A673 (cell line): ENCODE data around the gene ERFL. TPM values are rescaled to one million over a fixed set of nuclear protein-coding genes. Genes with fewer than 3 reads are reported as not detected.

ENCODE experiments used
- BruUV-seq: library from RNA; stranded (reverse); fragments of 400-500 nt; replicated peaks from 2 replicates; lab custom pipeline; 2021; lab: Mats Ljungman, UMichigan
- CTCF ChIA-PET: fragments of 300-600 bp; sonication (Branson Sonifier 250); formaldehyde crosslinking; loops from one replicate; lab custom pipeline; 2022; ENCODE audit warnings: antibody characterized with exemption; lab: Charles Lee
- POLR2A ChIA-PET: fragments of 300-600 bp; sonication (Branson Sonifier 250); formaldehyde crosslinking; loops from one replicate; lab custom pipeline; 2022; ENCODE audit warnings: antibody characterized with exemption; ENCODE audit not compliant: low non-redundant PET; lab: Charles Lee
- DNase-seq: peaks from one replicate; pipeline ENCODE4 v3.0.0-alpha.2; 2015; ENCODE audit warnings: low spot score
- H3K27ac ChIP-seq: fragments of 200-600 bp; sonication (generic); 2 replicates; pipeline ENCODE4 v1.5.1; 2016; ENCODE audit warnings: mixed run types, low read depth, mild to moderate bottlenecking, mixed read lengths, antibody characterized with exemption, low read length; ENCODE audit not compliant: poor library complexity, severe bottlenecking
- H3K27me3 ChIP-seq: fragments of 200-600 bp; sonication (generic); replicated peaks from 2 replicates; pipeline ENCODE4 v1.6.1; 2017; ENCODE audit warnings: mixed run types, low read depth, mild to moderate bottlenecking, mixed read lengths, antibody characterized with exemption, low read length; ENCODE audit not compliant: insufficient read depth, poor library complexity
- H3K36me3 ChIP-seq: fragments of 200-600 bp; sonication (generic); 2 replicates; pipeline ENCODE4 v1.6.1; 2016; ENCODE audit warnings: mixed run types, mild to moderate bottlenecking, mixed read lengths, antibody characterized with exemption, low read length; ENCODE audit not compliant: insufficient read depth, poor library complexity, severe bottlenecking
- H3K4me1 ChIP-seq: fragments of 200-600 bp; sonication (generic); 2 replicates; pipeline ENCODE4 v1.6.1; 2017; ENCODE audit warnings: mixed run types, mild to moderate bottlenecking, mixed read lengths, antibody characterized with exemption, low read length; ENCODE audit not compliant: insufficient read depth, poor library complexity, severe bottlenecking
- H3K4me3 ChIP-seq: fragments of 200-600 bp; sonication (generic); 2 replicates; pipeline ENCODE4 v1.5.1; 2016; ENCODE audit warnings: low read depth, mixed run types, mild to moderate bottlenecking, mixed read lengths, low read length; ENCODE audit not compliant: poor library complexity, severe bottlenecking
- H3K9me3 ChIP-seq: fragments of 200-600 bp; sonication (generic); 2 replicates; pipeline ENCODE4 v1.6.1; 2016; ENCODE audit warnings: mixed run types, low read depth, mild to moderate bottlenecking, mixed read lengths, antibody characterized with exemption, low read length; ENCODE audit not compliant: poor library complexity, severe bottlenecking
- intact Hi-C: fragments of 100-400 bp; cut with micrococcal nuclease; formaldehyde crosslinking; loops from one replicate; pipeline ENCODE4 v1.10.0; 2022; ENCODE audit not compliant: unreplicated experiment
- microRNA-seq: library from miRNA; unstranded; fragments of <30 nt; microRNA quantifications from one replicate; pipeline ENCODE4 v1.2.0, GENCODE V29; 2021
- total RNA-seq: library from RNA; stranded (reverse); gene quantifications from 2 replicates; pipeline ENCODE4 v1.2.3, GENCODE V29; 2021
- TF ChIP-seq, protein P1 (sequence below): fragments of 300-800, 200-600 bp; sonication (generic); conservative IDR thresholded peaks from 2 replicates; pipeline ENCODE4 v1.5.1; 2017; ENCODE audit warnings: low read depth, mild to moderate bottlenecking, antibody characterized with exemption, low read length, moderate library complexity, mixed read lengths

Gene ERFL
- total RNA-seq, 1 experiment from 2014 or later = 0.95 TPM

DNA sequence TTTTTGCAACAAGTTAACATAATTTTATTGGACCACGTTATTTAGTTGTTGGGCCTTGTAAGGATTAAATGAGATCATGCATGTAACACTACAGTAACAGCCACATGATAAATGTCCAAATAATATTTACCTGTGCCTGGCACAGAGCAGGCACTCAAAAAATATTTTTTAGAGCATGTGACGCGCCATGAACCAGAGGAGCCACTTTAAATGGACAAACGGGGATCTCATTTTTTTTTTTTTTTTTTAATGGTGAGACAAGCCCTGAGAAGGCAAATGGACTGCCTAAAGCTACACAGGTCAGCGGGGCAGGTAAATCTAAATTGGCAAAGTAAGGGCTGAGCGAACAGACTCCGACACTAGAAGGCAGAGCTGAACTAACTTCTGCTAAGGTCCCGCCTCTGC is 69.0 kb downstream of the ERFL start:
- Histone ChIP-seq H3K4me3 (peak overlapping the region; percentile 87), H3K27me3 (no peaks in the 10 kb centered on the region), H3K9me3 (no peaks in the 10 kb centered on the region), H3K27ac (peak overlapping the region; percentile 13), H3K36me3 (peaks cover 37% of the 10 kb centered on the region), H3K4me1 (peaks cover 39% of the 10 kb centered on the region)
- POLR2A ChIA-PET = no interaction called here
- no peak for DNase-seq
- TF ChIP-seq, protein P1, sequence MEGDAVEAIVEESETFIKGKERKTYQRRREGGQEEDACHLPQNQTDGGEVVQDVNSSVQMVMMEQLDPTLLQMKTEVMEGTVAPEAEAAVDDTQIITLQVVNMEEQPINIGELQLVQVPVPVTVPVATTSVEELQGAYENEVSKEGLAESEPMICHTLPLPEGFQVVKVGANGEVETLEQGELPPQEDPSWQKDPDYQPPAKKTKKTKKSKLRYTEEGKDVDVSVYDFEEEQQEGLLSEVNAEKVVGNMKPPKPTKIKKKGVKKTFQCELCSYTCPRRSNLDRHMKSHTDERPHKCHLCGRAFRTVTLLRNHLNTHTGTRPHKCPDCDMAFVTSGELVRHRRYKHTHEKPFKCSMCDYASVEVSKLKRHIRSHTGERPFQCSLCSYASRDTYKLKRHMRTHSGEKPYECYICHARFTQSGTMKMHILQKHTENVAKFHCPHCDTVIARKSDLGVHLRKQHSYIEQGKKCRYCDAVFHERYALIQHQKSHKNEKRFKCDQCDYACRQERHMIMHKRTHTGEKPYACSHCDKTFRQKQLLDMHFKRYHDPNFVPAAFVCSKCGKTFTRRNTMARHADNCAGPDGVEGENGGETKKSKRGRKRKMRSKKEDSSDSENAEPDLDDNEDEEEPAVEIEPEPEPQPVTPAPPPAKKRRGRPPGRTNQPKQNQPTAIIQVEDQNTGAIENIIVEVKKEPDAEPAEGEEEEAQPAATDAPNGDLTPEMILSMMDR = no peak
- intact Hi-C loops = loop anchor here (1.0 kb wide), 1 partner anchor 24 kb away; the partner anchor contains the start of gene ARHGEF1
- no TSS peak for BruUV-seq
- CTCF ChIA-PET = interaction anchor here (0.5 to 0.7 kb wide), 4 partner anchors 11 to 176 kb away, joined by 3 to 13 read pairs (median 6); no protein-coding TSS in a partner anchor

Small RNAs within 50 kb of the gene (microRNA-seq; reads per million reads assigned to microRNA genes)
- gene MIR6797 = 1.9 reads per million

Other genes with a start within 250 kb of the ERFL start
- gene CEACAM7, start 240.2 kb downstream of the ERFL start, total RNA-seq = 0.43 and 0.44 TPM in 2 replicates
- gene CEACAM5, start 219.8 kb downstream of the ERFL start, total RNA-seq = 0.54 and 0.90 TPM in 2 replicates
- gene CEACAM6, start 172.9 kb downstream of the ERFL start, total RNA-seq = 2.1 and 2.4 TPM in 2 replicates
- not detected in 2 replicates for gene CEACAM3, start 131.9 kb downstream of the ERFL start, total RNA-seq
- not detected in 2 replicates for gene LYPD4, start 83.8 kb downstream of the ERFL start, total RNA-seq
- not detected in 2 replicates for gene DMRTC2, start 83.4 kb downstream of the ERFL start, total RNA-seq
- gene RPS19, start 68.2 kb downstream of the ERFL start, total RNA-seq = 2,479 and 2,559 TPM in 2 replicates
- gene CD79A, start 51.2 kb downstream of the ERFL start, total RNA-seq = 14.4 and 17.8 TPM in 2 replicates
- gene ARHGEF1, start 45.3 kb downstream of the ERFL start, total RNA-seq = 159 and 164 TPM in 2 replicates
- 114 and 124 TPM in 2 replicates for gene RABAC1, start 30.9 kb upstream of the ERFL start, total RNA-seq
- gene ATP1A3, start 65.8 kb upstream of the ERFL start, total RNA-seq = 8.5 and 9.0 TPM in 2 replicates
- gene GRIK5, start 141.8 kb upstream of the ERFL start, total RNA-seq = 21.2 and 24.0 TPM in 2 replicates
- gene ZNF574, start 147.7 kb upstream of the ERFL start, total RNA-seq = 24.3 and 27.5 TPM in 2 replicates
- gene POU2F2, start 204.0 kb upstream of the ERFL start, total RNA-seq = 2.2 and 2.5 TPM in 2 replicates